A673 (cell line): ENCODE measurements around the gene IGFL4. TPM values are rescaled to one million over a fixed set of nuclear protein-coding genes. Genes with fewer than 3 reads are reported as not detected.

Source experiments
- BruUV-seq: library from RNA; stranded (reverse); fragments of 400-500 nt; replicated peaks from 2 replicates; lab custom pipeline; 2021; lab: Mats Ljungman, UMichigan
- CTCF ChIA-PET: fragments of 300-600 bp; sonication (Branson Sonifier 250); formaldehyde crosslinking; loops from one replicate; lab custom pipeline; 2022; ENCODE audit warnings: antibody characterized with exemption; lab: Charles Lee
- POLR2A ChIA-PET: fragments of 300-600 bp; sonication (Branson Sonifier 250); formaldehyde crosslinking; loops from one replicate; lab custom pipeline; 2022; ENCODE audit warnings: antibody characterized with exemption; ENCODE audit not compliant: low non-redundant PET; lab: Charles Lee
- DNase-seq: peaks from one replicate; pipeline ENCODE4 v3.0.0-alpha.2; 2015; ENCODE audit warnings: low spot score
- H3K27ac ChIP-seq: fragments of 200-600 bp; sonication (generic); 2 replicates; pipeline ENCODE4 v1.5.1; 2016; ENCODE audit warnings: mixed run types, low read depth, mild to moderate bottlenecking, mixed read lengths, antibody characterized with exemption, low read length; ENCODE audit not compliant: poor library complexity, severe bottlenecking
- H3K27me3 ChIP-seq: fragments of 200-600 bp; sonication (generic); replicated peaks from 2 replicates; pipeline ENCODE4 v1.6.1; 2017; ENCODE audit warnings: mixed run types, low read depth, mild to moderate bottlenecking, mixed read lengths, antibody characterized with exemption, low read length; ENCODE audit not compliant: insufficient read depth, poor library complexity
- H3K36me3 ChIP-seq: fragments of 200-600 bp; sonication (generic); 2 replicates; pipeline ENCODE4 v1.6.1; 2016; ENCODE audit warnings: mixed run types, mild to moderate bottlenecking, mixed read lengths, antibody characterized with exemption, low read length; ENCODE audit not compliant: insufficient read depth, poor library complexity, severe bottlenecking
- H3K4me1 ChIP-seq: fragments of 200-600 bp; sonication (generic); 2 replicates; pipeline ENCODE4 v1.6.1; 2017; ENCODE audit warnings: mixed run types, mild to moderate bottlenecking, mixed read lengths, antibody characterized with exemption, low read length; ENCODE audit not compliant: insufficient read depth, poor library complexity, severe bottlenecking
- H3K4me3 ChIP-seq: fragments of 200-600 bp; sonication (generic); 2 replicates; pipeline ENCODE4 v1.5.1; 2016; ENCODE audit warnings: low read depth, mixed run types, mild to moderate bottlenecking, mixed read lengths, low read length; ENCODE audit not compliant: poor library complexity, severe bottlenecking
- H3K9me3 ChIP-seq: fragments of 200-600 bp; sonication (generic); 2 replicates; pipeline ENCODE4 v1.6.1; 2016; ENCODE audit warnings: mixed run types, low read depth, mild to moderate bottlenecking, mixed read lengths, antibody characterized with exemption, low read length; ENCODE audit not compliant: poor library complexity, severe bottlenecking
- CTCF ChIP-seq: fragments of 300-800, 200-600 bp; sonication (generic); conservative IDR thresholded peaks from 2 replicates; pipeline ENCODE4 v1.5.1; 2017; ENCODE audit warnings: low read depth, mild to moderate bottlenecking, antibody characterized with exemption, low read length, moderate library complexity, mixed read lengths
- EZH2 ChIP-seq: fragments of 200-600 bp; sonication (generic); IDR thresholded peaks from 2 replicates; pipeline ENCODE4 v1.6.1; 2017; ENCODE audit warnings: borderline replicate concordance, low read depth, mild to moderate bottlenecking, mixed read lengths, antibody characterized with exemption, low read length; ENCODE audit not compliant: poor library complexity, severe bottlenecking
- intact Hi-C: fragments of 100-400 bp; cut with micrococcal nuclease; formaldehyde crosslinking; loops from one replicate; pipeline ENCODE4 v1.10.0; 2022; ENCODE audit not compliant: unreplicated experiment
- total RNA-seq: library from RNA; stranded (reverse); gene quantifications from 2 replicates; pipeline ENCODE4 v1.2.3, GENCODE V29; 2021

The IGFL4 gene
- total RNA-seq, 1 experiment from 2014 or later: not detected

- no peaks in the 10 kb centered on the region for H3K4me1 ChIP-seq
- POLR2A ChIA-PET: no interaction called here
- H3K4me3 ChIP-seq: no peak overlapping the region
- H3K27ac ChIP-seq: no peak overlapping the region
- peaks cover 4% of the 10 kb centered on the region for H3K27me3 ChIP-seq
- no peaks in the 10 kb centered on the region for H3K36me3 ChIP-seq
- CTCF ChIA-PET: no interaction called here
- intact Hi-C loops: no loop called here
- no TSS peak for BruUV-seq
- no peak for TF ChIP-seq CTCF
- DNase-seq: no peak
- H3K9me3 ChIP-seq: peaks cover 5% of the 10 kb centered on the region
These were observed 47.3 kb upstream of the IGFL4 start for GRCh38 chr19:46088101-46088500.

GRCh38 chr19:46085888-46086287, 45.1 kb upstream of the IGFL4 start:
- DNase-seq: no peak
- H3K4me3 ChIP-seq: no peak overlapping the region
- H3K9me3 ChIP-seq: peaks cover 5% of the 10 kb centered on the region
- no TSS peak for BruUV-seq
- CTCF ChIA-PET: no interaction called here
- H3K36me3 ChIP-seq: no peaks in the 10 kb centered on the region
- no peak for TF ChIP-seq CTCF
- TF ChIP-seq EZH2: no peak
- no peak overlapping the region for H3K27ac ChIP-seq
- no peaks in the 10 kb centered on the region for H3K4me1 ChIP-seq
- peaks cover 4% of the 10 kb centered on the region for H3K27me3 ChIP-seq
- POLR2A ChIA-PET: no interaction called here
- intact Hi-C loops: no loop called here

- Histone ChIP-seq H3K27me3 (no peaks in the 10 kb centered on the region), H3K9me3 (peaks cover 5% of the 10 kb centered on the region), H3K4me1 (peaks cover 14% of the 10 kb centered on the region), H3K27ac (no peak overlapping the region), H3K36me3 (no peaks in the 10 kb centered on the region), H3K4me3 (no peak overlapping the region)
- TF ChIP-seq EZH2: no peak
- TF ChIP-seq CTCF: no peak
- ChIA-PET CTCF (interaction anchor here (1.2 to 2.0 kb wide), 3 partner anchors 106 to 198 kb away, joined by 3 to 18 read pairs (median 6); no protein-coding TSS in a partner anchor), POLR2A (no interaction called here)
- DNase-seq: no peak
- BruUV-seq: no TSS peak
- intact Hi-C loops: loop anchor here (1.0 kb wide), 1 partner anchor 107 kb away; no protein-coding TSS in a partner anchor
These were observed 41.9 kb upstream of the IGFL4 start for GRCh38 chr19:46082728-46083050.
